Panc1 (cell line): ENCODE measurements around the gene ARL15. TPM values are rescaled to one million over a fixed set of nuclear protein-coding genes. Genes with fewer than 3 reads are reported as not detected.

Experiments used
- ATAC-seq: fragments of 200-7000 bp; cut with Tn5 transposase; 2 replicates; pipeline ENCODE4 v1.9.1; 2020; ENCODE audit warnings: mild to moderate bottlenecking, moderate library complexity
- BruUV-seq: library from RNA; stranded (reverse); fragments of 400-500 nt; replicated peaks from 2 replicates; lab custom pipeline; 2021; lab: Mats Ljungman, UMichigan
- CTCF ChIA-PET: fragments of 300-600 bp; sonication (Branson Sonifier 250); formaldehyde crosslinking; loops from one replicate; lab custom pipeline; 2022; ENCODE audit warnings: antibody characterized with exemption; lab: Charles Lee
- POLR2A ChIA-PET: fragments of 300-600 bp; sonication (Branson Sonifier 250); formaldehyde crosslinking; loops from one replicate; lab custom pipeline; 2022; ENCODE audit warnings: antibody characterized with exemption; lab: Charles Lee
- DNase-seq: peaks from one replicate; pipeline ENCODE4 v3.0.0-alpha.2; 2010; ENCODE audit warnings: low read depth, low spot score
- H3K27ac ChIP-seq: 2 replicates; pipeline ENCODE4 v1.5.1; 2011; ENCODE audit warnings: mild to moderate bottlenecking, low read length, inconsistent platforms
- H3K27me3 ChIP-seq: fragments of 200-500 bp; sonication (Bioruptor generic); 2 replicates; pipeline ENCODE4 v1.6.0; 2014; ENCODE audit warnings: low read length, inconsistent platforms; ENCODE audit not compliant: control insufficient read depth, insufficient read depth
- H3K36me3 ChIP-seq: fragments of 200-500 bp; sonication (Bioruptor generic); 2 replicates; pipeline ENCODE4 v1.5.1; 2014; ENCODE audit warnings: inconsistent platforms, mild to moderate bottlenecking, low read length, moderate library complexity; ENCODE audit not compliant: control insufficient read depth, insufficient read depth
- H3K4me1 ChIP-seq: 2 replicates; pipeline ENCODE4 v1.5.1; 2011; ENCODE audit warnings: inconsistent platforms, mild to moderate bottlenecking, low read length, moderate library complexity; ENCODE audit not compliant: control insufficient read depth, insufficient read depth
- H3K4me3 ChIP-seq, 2 experiments: 2 replicates each; pipeline ENCODE4 v1.5.1; 2011 to 2012; ENCODE audit warnings: low read depth in 2 of 2, low read length in 2 of 2, mild to moderate bottlenecking in 2 of 2, inconsistent platforms in 1 of 2, moderate library complexity in 1 of 2
- H3K9me3 ChIP-seq: fragments of 200-500 bp; sonication (Bioruptor generic); 2 replicates; pipeline ENCODE4 v1.5.1; 2014; ENCODE audit warnings: low read depth, mild to moderate bottlenecking, inconsistent platforms, low read length, moderate library complexity; ENCODE audit not compliant: control insufficient read depth, insufficient read depth
- POLR2AphosphoS5 ChIP-seq: IDR thresholded peaks from 2 replicates; pipeline ENCODE4 v1.6.1; 2012; ENCODE audit warnings: mild to moderate bottlenecking, low read depth, low read length, moderate library complexity
- SIN3A ChIP-seq: IDR thresholded peaks from 2 replicates; pipeline ENCODE4 v1.6.1; 2012; ENCODE audit warnings: low read depth, mild to moderate bottlenecking, low read length, moderate library complexity, borderline replicate concordance; ENCODE audit not compliant: insufficient read depth
- TCF7L2 ChIP-seq: IDR thresholded peaks from 2 replicates; pipeline ENCODE4 v1.6.1; 2011; ENCODE audit warnings: mild to moderate bottlenecking, low read depth, low read length, inconsistent platforms
- in situ Hi-C: cut with HindIII; loops from 2 replicates; pipeline ENCODE4 v1.10.0; 2016; ENCODE audit warnings: low sequenced_read_pairs, low pct_unique_long_range_greater_than_20kb
- intact Hi-C: fragments of 100-400 bp; cut with micrococcal nuclease; formaldehyde crosslinking; loops from one replicate; pipeline ENCODE4 v1.10.0; 2022; ENCODE audit not compliant: unreplicated experiment
- total RNA-seq: library from RNA; stranded (reverse); gene quantifications from one replicate; pipeline ENCODE4 v1.2.1, GENCODE V29; 2021; ENCODE audit not compliant: unreplicated experiment
- TF ChIP-seq, protein P1 (sequence below), 2 experiments: IDR thresholded peaks; 2 replicates each; pipeline ENCODE4 v1.6.1; 2011 to 2012; ENCODE audit warnings: low read depth in 2 of 2, control low read depth in 1 of 2, low read length in 1 of 2, mild to moderate bottlenecking in 1 of 2, moderate library complexity in 1 of 2; ENCODE audit not compliant: insufficient read depth in 1 of 2
- TF ChIP-seq, protein P2 (sequence below): fragments of 450-650 bp; IDR thresholded peaks from 2 replicates; pipeline ENCODE4 v1.5.1; 2017; ENCODE audit warnings: mild to moderate bottlenecking

The ARL15 gene
- total RNA-seq, 1 experiment from 2014 or later = 16.5 TPM

DNA sequence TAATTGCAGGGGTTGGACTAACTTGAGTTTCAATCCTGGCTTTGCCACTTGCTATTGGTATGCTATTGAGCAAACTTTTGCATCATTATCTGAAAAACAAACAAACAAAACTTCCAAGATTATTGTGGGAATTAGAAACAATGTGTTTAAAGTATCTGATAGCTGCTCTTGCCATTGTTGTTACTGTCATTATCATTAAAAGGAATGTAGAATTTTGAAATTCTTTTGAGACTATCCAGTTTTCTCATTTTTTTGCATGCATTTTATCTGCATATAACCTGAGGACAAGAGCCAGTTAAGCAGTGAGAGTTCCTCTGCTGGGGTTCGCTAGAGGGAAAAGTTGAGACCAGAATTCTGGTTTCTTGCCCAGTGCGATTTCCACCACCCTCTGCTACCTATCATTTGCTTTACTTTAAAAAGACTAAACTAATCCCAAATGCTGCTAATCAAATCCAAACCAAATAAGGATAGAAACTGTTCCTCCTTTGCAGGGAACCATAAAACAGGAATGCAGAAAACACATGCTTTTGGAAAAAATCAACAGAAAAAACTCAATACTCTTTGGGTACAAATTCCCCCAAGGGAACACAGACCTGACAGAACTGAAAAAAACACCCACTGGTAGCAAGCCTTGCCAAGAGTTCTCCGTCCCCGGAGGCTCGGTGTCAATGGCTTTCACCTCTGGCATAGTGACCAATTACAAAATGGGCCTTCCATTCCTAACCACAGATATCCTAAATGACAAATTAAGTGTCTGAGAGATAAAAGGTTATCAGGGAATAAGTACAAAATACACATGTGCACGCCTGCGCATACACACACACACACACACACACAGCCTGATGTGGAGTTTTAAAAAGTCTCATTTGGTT, 373.7 kb downstream of the ARL15 start:
- DNase-seq (no peak), ATAC-seq (no peak)
- H3K27ac ChIP-seq = no peak overlapping the region
- H3K36me3 ChIP-seq = no peaks in the 10 kb centered on the region
- in situ Hi-C loops (no loop called here), intact Hi-C loops (no loop called here)
- no peak overlapping the region for H3K4me3 ChIP-seq
- no TSS peak for BruUV-seq
- H3K27me3 ChIP-seq = no peaks in the 10 kb centered on the region
- CTCF ChIA-PET = no interaction called here
- no peak for TF ChIP-seq POLR2AphosphoS5
- TF ChIP-seq, protein P1, sequence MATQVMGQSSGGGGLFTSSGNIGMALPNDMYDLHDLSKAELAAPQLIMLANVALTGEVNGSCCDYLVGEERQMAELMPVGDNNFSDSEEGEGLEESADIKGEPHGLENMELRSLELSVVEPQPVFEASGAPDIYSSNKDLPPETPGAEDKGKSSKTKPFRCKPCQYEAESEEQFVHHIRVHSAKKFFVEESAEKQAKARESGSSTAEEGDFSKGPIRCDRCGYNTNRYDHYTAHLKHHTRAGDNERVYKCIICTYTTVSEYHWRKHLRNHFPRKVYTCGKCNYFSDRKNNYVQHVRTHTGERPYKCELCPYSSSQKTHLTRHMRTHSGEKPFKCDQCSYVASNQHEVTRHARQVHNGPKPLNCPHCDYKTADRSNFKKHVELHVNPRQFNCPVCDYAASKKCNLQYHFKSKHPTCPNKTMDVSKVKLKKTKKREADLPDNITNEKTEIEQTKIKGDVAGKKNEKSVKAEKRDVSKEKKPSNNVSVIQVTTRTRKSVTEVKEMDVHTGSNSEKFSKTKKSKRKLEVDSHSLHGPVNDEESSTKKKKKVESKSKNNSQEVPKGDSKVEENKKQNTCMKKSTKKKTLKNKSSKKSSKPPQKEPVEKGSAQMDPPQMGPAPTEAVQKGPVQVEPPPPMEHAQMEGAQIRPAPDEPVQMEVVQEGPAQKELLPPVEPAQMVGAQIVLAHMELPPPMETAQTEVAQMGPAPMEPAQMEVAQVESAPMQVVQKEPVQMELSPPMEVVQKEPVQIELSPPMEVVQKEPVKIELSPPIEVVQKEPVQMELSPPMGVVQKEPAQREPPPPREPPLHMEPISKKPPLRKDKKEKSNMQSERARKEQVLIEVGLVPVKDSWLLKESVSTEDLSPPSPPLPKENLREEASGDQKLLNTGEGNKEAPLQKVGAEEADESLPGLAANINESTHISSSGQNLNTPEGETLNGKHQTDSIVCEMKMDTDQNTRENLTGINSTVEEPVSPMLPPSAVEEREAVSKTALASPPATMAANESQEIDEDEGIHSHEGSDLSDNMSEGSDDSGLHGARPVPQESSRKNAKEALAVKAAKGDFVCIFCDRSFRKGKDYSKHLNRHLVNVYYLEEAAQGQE (IDR thresholded peaks at IDR 0.05; ENCODE audit: insufficient read depth in 1 of 2, low read depth in 2 of 2, low read length in 1 of 2) = no peak
- TF ChIP-seq SIN3A = no peak
- no peak for TF ChIP-seq TCF7L2
- TF ChIP-seq, protein P2, sequence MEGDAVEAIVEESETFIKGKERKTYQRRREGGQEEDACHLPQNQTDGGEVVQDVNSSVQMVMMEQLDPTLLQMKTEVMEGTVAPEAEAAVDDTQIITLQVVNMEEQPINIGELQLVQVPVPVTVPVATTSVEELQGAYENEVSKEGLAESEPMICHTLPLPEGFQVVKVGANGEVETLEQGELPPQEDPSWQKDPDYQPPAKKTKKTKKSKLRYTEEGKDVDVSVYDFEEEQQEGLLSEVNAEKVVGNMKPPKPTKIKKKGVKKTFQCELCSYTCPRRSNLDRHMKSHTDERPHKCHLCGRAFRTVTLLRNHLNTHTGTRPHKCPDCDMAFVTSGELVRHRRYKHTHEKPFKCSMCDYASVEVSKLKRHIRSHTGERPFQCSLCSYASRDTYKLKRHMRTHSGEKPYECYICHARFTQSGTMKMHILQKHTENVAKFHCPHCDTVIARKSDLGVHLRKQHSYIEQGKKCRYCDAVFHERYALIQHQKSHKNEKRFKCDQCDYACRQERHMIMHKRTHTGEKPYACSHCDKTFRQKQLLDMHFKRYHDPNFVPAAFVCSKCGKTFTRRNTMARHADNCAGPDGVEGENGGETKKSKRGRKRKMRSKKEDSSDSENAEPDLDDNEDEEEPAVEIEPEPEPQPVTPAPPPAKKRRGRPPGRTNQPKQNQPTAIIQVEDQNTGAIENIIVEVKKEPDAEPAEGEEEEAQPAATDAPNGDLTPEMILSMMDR = no peak
- no peaks in the 10 kb centered on the region for H3K4me1 ChIP-seq
- H3K9me3 ChIP-seq = no peaks in the 10 kb centered on the region
- POLR2A ChIA-PET = no interaction called here

DNA sequence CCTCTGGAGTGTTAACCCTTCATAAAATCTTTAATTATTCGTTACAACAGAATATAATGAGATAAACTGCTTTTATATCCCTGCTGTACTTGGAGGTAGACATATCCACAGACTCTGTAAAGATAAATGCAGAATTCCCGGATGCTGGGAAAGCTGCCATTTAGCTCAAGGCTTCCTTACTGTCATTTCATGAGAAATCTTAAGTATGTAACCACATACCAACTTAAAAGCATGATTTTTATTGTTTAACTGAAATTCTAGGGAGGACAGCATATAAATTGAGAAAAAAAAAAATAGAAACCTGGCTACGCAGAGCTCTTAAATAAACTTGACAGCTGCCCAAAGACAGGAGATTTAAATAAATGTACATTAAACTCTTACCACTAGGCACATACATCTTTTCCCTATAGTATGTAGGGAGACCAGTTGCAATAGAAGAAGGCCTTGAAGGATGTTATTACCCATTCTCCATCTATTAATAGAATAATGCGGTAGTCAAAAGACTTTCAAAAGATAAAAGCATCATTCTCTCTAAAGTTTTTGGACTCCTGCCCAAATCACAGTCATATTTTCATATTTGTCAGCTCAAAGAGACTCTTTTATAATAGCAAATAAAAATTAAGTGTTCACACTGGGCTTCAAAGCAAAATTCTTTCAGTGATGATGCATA, 376.1 kb downstream of the ARL15 start:
- Histone ChIP-seq H3K27ac (no peak overlapping the region), H3K27me3 (no peaks in the 10 kb centered on the region), H3K4me1 (no peaks in the 10 kb centered on the region), H3K36me3 (no peaks in the 10 kb centered on the region), H3K9me3 (no peaks in the 10 kb centered on the region), H3K4me3 (no peak overlapping the region)
- ChIA-PET POLR2A (no interaction called here), CTCF (no interaction called here)
- in situ Hi-C loops = no loop called here
- no TSS peak for BruUV-seq
- no peak; the same call in 1 of the 2 replicates for TF ChIP-seq TCF7L2
- TF ChIP-seq, protein P2 = no peak
- no peak for TF ChIP-seq SIN3A
- TF ChIP-seq, protein P1 (IDR thresholded peaks at IDR 0.05; ENCODE audit: insufficient read depth in 1 of 2, low read depth in 2 of 2, low read length in 1 of 2) = no peak
- no peak for TF ChIP-seq POLR2AphosphoS5
- ATAC-seq (no peak), DNase-seq (no peak)
- intact Hi-C loops = no loop called here
